ENCODE measurements around the gene SEC61A1. TPM values are rescaled to one million over a fixed set of nuclear protein-coding genes. Genes with fewer than 3 reads are reported as not detected.

Gene SEC61A1
- total RNA-seq, 2 donors from 2014 or later, result 74.5 to 109 TPM

- Histone ChIP-seq H3K36me3 (no peaks in the 10 kb centered on the region), H3K9me3 (no peaks in the 10 kb centered on the region), H3K4me1 (peaks cover 0 to 65% of the 10 kb centered on the region in 2 donors), H3K27me3 (no peaks in the 10 kb centered on the region), H3K4me3 (no peak overlapping the region), H3K27ac (peak overlapping the region; percentile 76 to 83)
- DNase-seq (ENCODE audit: low spot score), result no peak
- TF ChIP-seq CTCF (IDR thresholded peaks at IDR 0.05), result no peak
Measured at GRCh38 chr3:128083980-128084674, 31.9 kb downstream of the SEC61A1 start.

- no peak for TF ChIP-seq CTCF (IDR thresholded peaks at IDR 0.05)
- H3K27ac ChIP-seq, result peak overlapping the region; percentile 76 to 83
- H3K4me3 ChIP-seq, result no peak overlapping the region
- no peak for DNase-seq (ENCODE audit: low spot score)
- H3K27me3 ChIP-seq, result no peaks in the 10 kb centered on the region
- H3K4me1 ChIP-seq, result peaks cover 0 to 59% of the 10 kb centered on the region in 2 donors
- H3K9me3 ChIP-seq, result no peaks in the 10 kb centered on the region
- no peaks in the 10 kb centered on the region for H3K36me3 ChIP-seq
Measured at GRCh38 chr3:128084675-128085021, 32.4 kb downstream of the SEC61A1 start.

- no peaks in the 10 kb centered on the region for H3K27me3 ChIP-seq
- DNase-seq (ENCODE audit: low spot score), result no peak
- no peaks in the 10 kb centered on the region for H3K36me3 ChIP-seq
- peaks cover 0 to 20% of the 10 kb centered on the region in 2 donors for H3K4me1 ChIP-seq
- no peaks in the 10 kb centered on the region for H3K9me3 ChIP-seq
- no peak overlapping the region for H3K27ac ChIP-seq
- TF ChIP-seq CTCF (IDR thresholded peaks at IDR 0.05), result no peak
- H3K4me3 ChIP-seq, result no peak overlapping the region
Measured at GRCh38 chr3:128089135-128089534, 36.9 kb downstream of the SEC61A1 start.

GRCh38 chr3:128091586-128091985 lies 39.3 kb downstream of the SEC61A1 start:
- no peaks in the 10 kb centered on the region for H3K9me3 ChIP-seq
- no peak overlapping the region for H3K27ac ChIP-seq
- DNase-seq (ENCODE audit: low spot score), result no peak
- H3K4me3 ChIP-seq, result no peak overlapping the region
- no peaks in the 10 kb centered on the region for H3K27me3 ChIP-seq
- no peak for TF ChIP-seq CTCF (IDR thresholded peaks at IDR 0.05)
- H3K36me3 ChIP-seq, result peaks cover 7% of the 10 kb centered on the region
- peaks cover 0 to 4% of the 10 kb centered on the region in 2 donors for H3K4me1 ChIP-seq

GRCh38 chr3:128094295-128095151 lies 42.3 kb downstream of the SEC61A1 start:
- no peaks in the 10 kb centered on the region for H3K27me3 ChIP-seq
- TF ChIP-seq CTCF (IDR thresholded peaks at IDR 0.05), result no peak
- no peak overlapping the region for H3K27ac ChIP-seq
- peaks cover 21% of the 10 kb centered on the region for H3K36me3 ChIP-seq
- no peak overlapping the region for H3K4me3 ChIP-seq
- no peak for DNase-seq (ENCODE audit: low spot score)
- peaks cover 0 to 4% of the 10 kb centered on the region in 2 donors for H3K4me1 ChIP-seq
- H3K9me3 ChIP-seq, result no peaks in the 10 kb centered on the region
